ENCODE data around the gene ZNF254.
"Not testable (repeated sequence)": the region's sequence is repeated elsewhere in the genome, so short reads cannot be mapped to it uniquely, and the experiment has no call there.

Gene ZNF254

GRCh38 chr19:24069905-24070657, 16.9 kb upstream of the ZNF254 start:
- DNase-seq (ENCODE audit: low read depth), result no peak
- no peak overlapping the region for H3K4me3 ChIP-seq (ENCODE audit: low read depth, low read length)
- no peak for TF ChIP-seq CTCF (IDR thresholded peaks at IDR 0.05; ENCODE audit: control insufficient read depth, extremely low read depth, insufficient read depth)

- TF ChIP-seq CTCF (IDR thresholded peaks at IDR 0.05; ENCODE audit: control insufficient read depth, extremely low read depth, insufficient read depth), result no peak
- no peak for DNase-seq (ENCODE audit: low read depth)
- no peak overlapping the region for H3K4me3 ChIP-seq (ENCODE audit: low read depth, low read length)
These were observed 15.9 kb upstream of the ZNF254 start for GRCh38 chr19:24071078-24071477.

GRCh38 chr19:24072720-24073119, 14.3 kb upstream of the ZNF254 start:
- H3K4me3 ChIP-seq (ENCODE audit: low read depth, low read length), result no peak overlapping the region
- no peak for TF ChIP-seq CTCF (IDR thresholded peaks at IDR 0.05; ENCODE audit: control insufficient read depth, extremely low read depth, insufficient read depth)
- DNase-seq (ENCODE audit: low read depth), result no peak

- no peak for DNase-seq (ENCODE audit: low read depth)
- TF ChIP-seq CTCF (IDR thresholded peaks at IDR 0.05; ENCODE audit: control insufficient read depth, extremely low read depth, insufficient read depth), result no peak
- no peak overlapping the region for H3K4me3 ChIP-seq (ENCODE audit: low read depth, low read length)
These were observed 13.2 kb upstream of the ZNF254 start for GRCh38 chr19:24073807-24074206.

GRCh38 chr19:24074720-24075454, 12.1 kb upstream of the ZNF254 start:
- no peak for TF ChIP-seq CTCF (IDR thresholded peaks at IDR 0.05; ENCODE audit: control insufficient read depth, extremely low read depth, insufficient read depth)
- DNase-seq (ENCODE audit: low read depth), result no peak
- no peak overlapping the region for H3K4me3 ChIP-seq (ENCODE audit: low read depth, low read length)

- DNase-seq (ENCODE audit: low read depth); H3K4me3 ChIP-seq (ENCODE audit: low read depth, low read length): not testable (repeated sequence)
These were observed 11.5 kb upstream of the ZNF254 start for GRCh38 chr19:24075530-24075929.

- H3K4me3 ChIP-seq (ENCODE audit: low read depth, low read length), result no peak overlapping the region
- TF ChIP-seq CTCF (IDR thresholded peaks at IDR 0.05; ENCODE audit: control insufficient read depth, extremely low read depth, insufficient read depth), result no peak
- DNase-seq (ENCODE audit: low read depth), result no peak
These were observed 8.3 kb upstream of the ZNF254 start for GRCh38 chr19:24078680-24079079.

Data from LNCaP clone FGC (cell line).